SK-N-MC (cell line): ENCODE results near the gene FBXW10B.
"Not testable (repeated sequence)": the region's sequence is repeated elsewhere in the genome, so short reads cannot be mapped to it uniquely, and the experiment has no call there.

Source experiments
- EZH2 ChIP-seq: fragments of 200-600 bp; sonication (generic); IDR thresholded peaks from one replicate; pipeline ENCODE4 v1.6.1; 2017; ENCODE audit warnings: antibody characterized with exemption
- FOXP2 ChIP-seq: optimal IDR thresholded peaks from 2 replicates; pipeline ENCODE3; 2011; ENCODE audit warnings: mild to moderate bottlenecking, moderate library complexity; ENCODE audit not compliant: insufficient read depth; ENCODE audit errors: extremely low read length, control extremely low read depth
- POLR2AphosphoS5 ChIP-seq: IDR thresholded peaks from 2 replicates; pipeline ENCODE4 v1.6.1; 2012; ENCODE audit warnings: mild to moderate bottlenecking, low read depth, low read length, borderline replicate concordance

GRCh38 chr17:15642014-15642413, 22.5 kb upstream of the FBXW10B start:
- TF ChIP-seq POLR2AphosphoS5, FOXP2, EZH2: not testable (repeated sequence)
